Stomach smooth muscle (tissue), 2 donors: Measurements from ENCODE around the gene MLLT3.

Experiments used
- H3K27ac ChIP-seq: one replicate; pipeline ENCODE4 v1.7.0; 2013; ENCODE audit warnings: mild to moderate bottlenecking, low read length, inconsistent platforms
- H3K27me3 ChIP-seq, 2 donors: one replicate each; pipeline ENCODE4 v1.7.0; 2013; ENCODE audit warnings: low read length in 2 of 2; ENCODE audit not compliant: insufficient read depth in 2 of 2, control insufficient read depth in 1 of 2
- H3K36me3 ChIP-seq, 2 donors: one replicate each; pipeline ENCODE4 v1.7.0; 2013; ENCODE audit warnings: low read length in 2 of 2; ENCODE audit not compliant: control insufficient read depth in 2 of 2, insufficient read depth in 2 of 2
- H3K4me1 ChIP-seq: one replicate; pipeline ENCODE4 v1.7.0; 2013; ENCODE audit warnings: low read length; ENCODE audit not compliant: control insufficient read depth, insufficient read depth
- H3K4me3 ChIP-seq, 2 donors: one replicate each; pipeline ENCODE4 v1.7.0; 2013; ENCODE audit warnings: low read length in 2 of 2
- H3K9ac ChIP-seq, 2 donors: one replicate each; pipeline ENCODE4 v1.7.0; 2013; ENCODE audit warnings: low read length in 2 of 2, mild to moderate bottlenecking in 1 of 2
- H3K9me3 ChIP-seq, 2 donors: one replicate each; pipeline ENCODE4 v1.7.0; 2013; ENCODE audit warnings: low read length in 2 of 2; ENCODE audit not compliant: control insufficient read depth in 2 of 2
- donor health status: healthy.
- donor health status: Pancreatic carcinoma.

The MLLT3 gene

GRCh38 chr9:20312732-20313131 lies 309.6 kb downstream of the MLLT3 start:
- H3K4me1 ChIP-seq = no peaks in the 10 kb centered on the region
- no peak overlapping the region for H3K9ac ChIP-seq
- H3K27me3 ChIP-seq = no peaks in the 10 kb centered on the region
- H3K36me3 ChIP-seq = no peaks in the 10 kb centered on the region
- H3K9me3 ChIP-seq = peaks cover 0 to 3% of the 10 kb centered on the region in 2 donors
- no peak overlapping the region for H3K27ac ChIP-seq
- H3K4me3 ChIP-seq = no peak overlapping the region

- Histone ChIP-seq H3K4me1 (no peaks in the 10 kb centered on the region), H3K27me3 (no peaks in the 10 kb centered on the region), H3K9ac (no peak overlapping the region), H3K4me3 (no peak overlapping the region), H3K27ac (no peak overlapping the region), H3K36me3 (no peaks in the 10 kb centered on the region), H3K9me3 (no peaks in the 10 kb centered on the region)
These were observed 312.3 kb downstream of the MLLT3 start for GRCh38 chr9:20310024-20310423.

- Histone ChIP-seq H3K9ac (no peak overlapping the region), H3K9me3 (no peaks in the 10 kb centered on the region), H3K36me3 (no peaks in the 10 kb centered on the region), H3K27ac (no peak overlapping the region), H3K27me3 (no peaks in the 10 kb centered on the region), H3K4me3 (no peak overlapping the region), H3K4me1 (no peaks in the 10 kb centered on the region)
These were observed 313.2 kb downstream of the MLLT3 start for GRCh38 chr9:20309124-20309523.

- Histone ChIP-seq H3K27ac (no peak overlapping the region), H3K27me3 (no peaks in the 10 kb centered on the region), H3K4me1 (no peaks in the 10 kb centered on the region), H3K36me3 (no peaks in the 10 kb centered on the region), H3K4me3 (no peak overlapping the region), H3K9ac (no peak overlapping the region), H3K9me3 (no peaks in the 10 kb centered on the region)
These were observed 314.7 kb downstream of the MLLT3 start for GRCh38 chr9:20307621-20308020.

DNA sequence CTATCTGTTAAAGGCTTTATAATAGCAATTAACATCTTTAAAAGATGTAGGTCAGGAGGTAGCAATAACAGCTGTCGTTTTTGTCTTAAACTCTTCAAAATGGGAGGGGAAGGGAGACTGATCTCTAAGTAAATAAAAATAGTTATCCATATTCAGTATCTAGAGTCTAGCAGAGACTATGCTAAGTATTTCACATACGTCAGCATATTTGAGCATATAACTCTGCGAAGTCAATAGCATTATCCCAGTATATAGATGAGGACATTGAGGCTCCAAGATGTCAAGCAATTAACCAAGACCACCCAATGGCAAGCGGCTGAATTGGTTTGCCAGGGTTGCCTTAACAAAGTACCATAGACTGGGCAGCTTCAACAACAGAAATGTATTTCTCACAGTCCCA lies 316.8 kb downstream of the MLLT3 start:
- Histone ChIP-seq H3K4me3 (no peak overlapping the region), H3K9ac (no peak overlapping the region), H3K9me3 (no peaks in the 10 kb centered on the region), H3K36me3 (no peaks in the 10 kb centered on the region), H3K27me3 (no peaks in the 10 kb centered on the region), H3K27ac (no peak overlapping the region), H3K4me1 (peaks cover 3% of the 10 kb centered on the region)

DNA sequence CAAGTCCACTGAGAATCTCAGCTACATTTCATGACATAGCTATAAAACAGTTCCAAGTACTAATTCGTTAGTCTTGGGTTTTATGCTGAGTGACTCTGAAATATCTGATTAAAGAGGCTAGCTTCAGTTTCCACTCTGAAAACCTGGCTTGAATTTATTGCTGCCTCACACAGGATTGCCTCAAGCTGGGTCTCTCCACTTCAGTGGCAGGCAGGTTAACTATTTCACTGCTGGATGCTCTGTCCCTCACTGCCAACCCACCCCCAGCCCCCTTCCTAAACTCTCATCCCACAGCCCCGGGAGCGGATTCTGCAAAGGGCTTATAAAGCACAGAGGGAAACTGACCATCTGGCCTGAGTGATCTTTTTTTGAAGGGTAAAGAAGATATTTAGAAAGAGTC lies 318.3 kb downstream of the MLLT3 start:
- H3K9me3 ChIP-seq = no peaks in the 10 kb centered on the region
- no peak overlapping the region for H3K27ac ChIP-seq
- H3K4me3 ChIP-seq = no peak overlapping the region
- H3K4me1 ChIP-seq = peaks cover 3% of the 10 kb centered on the region
- no peaks in the 10 kb centered on the region for H3K27me3 ChIP-seq
- no peaks in the 10 kb centered on the region for H3K36me3 ChIP-seq
- no peak overlapping the region for H3K9ac ChIP-seq

- Histone ChIP-seq H3K27me3 (no peaks in the 10 kb centered on the region), H3K9ac (no peak overlapping the region), H3K4me3 (no peak overlapping the region), H3K27ac (no peak overlapping the region), H3K4me1 (peaks cover 4% of the 10 kb centered on the region), H3K9me3 (no peaks in the 10 kb centered on the region), H3K36me3 (no peaks in the 10 kb centered on the region)
These were observed 319.2 kb downstream of the MLLT3 start for GRCh38 chr9:20303066-20303465.

GRCh38 chr9:20302197-20302596 lies 320.1 kb downstream of the MLLT3 start:
- peaks cover 10% of the 10 kb centered on the region for H3K4me1 ChIP-seq
- no peak overlapping the region for H3K4me3 ChIP-seq
- no peaks in the 10 kb centered on the region for H3K36me3 ChIP-seq
- H3K27me3 ChIP-seq = no peaks in the 10 kb centered on the region
- H3K27ac ChIP-seq = no peak overlapping the region
- no peaks in the 10 kb centered on the region for H3K9me3 ChIP-seq
- no peak overlapping the region for H3K9ac ChIP-seq

GRCh38 chr9:20300430-20301115 lies 321.7 kb downstream of the MLLT3 start:
- Histone ChIP-seq H3K36me3 (no peaks in the 10 kb centered on the region), H3K27ac (no peak overlapping the region), H3K4me3 (no peak overlapping the region), H3K4me1 (peaks cover 14% of the 10 kb centered on the region), H3K9ac (no peak overlapping the region), H3K27me3 (no peaks in the 10 kb centered on the region), H3K9me3 (no peaks in the 10 kb centered on the region)

- Histone ChIP-seq H3K9ac (peak overlapping the region; percentile 29 to 31), H3K27ac (peak overlapping the region; percentile 68), H3K27me3 (no peaks in the 10 kb centered on the region), H3K9me3 (no peaks in the 10 kb centered on the region), H3K4me3 (peak overlapping the region in 1 of 2 donors; percentile 10), H3K4me1 (peaks cover 14% of the 10 kb centered on the region), H3K36me3 (no peaks in the 10 kb centered on the region)
These were observed 324.6 kb downstream of the MLLT3 start for GRCh38 chr9:20297646-20298084.

GRCh38 chr9:20295555-20295954 lies 326.7 kb downstream of the MLLT3 start:
- Histone ChIP-seq H3K9me3 (no peaks in the 10 kb centered on the region), H3K4me3 (no peak overlapping the region), H3K9ac (no peak overlapping the region), H3K27ac (no peak overlapping the region), H3K27me3 (no peaks in the 10 kb centered on the region), H3K4me1 (peaks cover 11% of the 10 kb centered on the region), H3K36me3 (no peaks in the 10 kb centered on the region)
